ENCODE results near the gene AMZ1. TPM values are rescaled to one million over a fixed set of nuclear protein-coding genes. Genes with fewer than 3 reads are reported as not detected.

AMZ1 gene
- total RNA-seq, 1 donor: 14.2 TPM

DNA sequence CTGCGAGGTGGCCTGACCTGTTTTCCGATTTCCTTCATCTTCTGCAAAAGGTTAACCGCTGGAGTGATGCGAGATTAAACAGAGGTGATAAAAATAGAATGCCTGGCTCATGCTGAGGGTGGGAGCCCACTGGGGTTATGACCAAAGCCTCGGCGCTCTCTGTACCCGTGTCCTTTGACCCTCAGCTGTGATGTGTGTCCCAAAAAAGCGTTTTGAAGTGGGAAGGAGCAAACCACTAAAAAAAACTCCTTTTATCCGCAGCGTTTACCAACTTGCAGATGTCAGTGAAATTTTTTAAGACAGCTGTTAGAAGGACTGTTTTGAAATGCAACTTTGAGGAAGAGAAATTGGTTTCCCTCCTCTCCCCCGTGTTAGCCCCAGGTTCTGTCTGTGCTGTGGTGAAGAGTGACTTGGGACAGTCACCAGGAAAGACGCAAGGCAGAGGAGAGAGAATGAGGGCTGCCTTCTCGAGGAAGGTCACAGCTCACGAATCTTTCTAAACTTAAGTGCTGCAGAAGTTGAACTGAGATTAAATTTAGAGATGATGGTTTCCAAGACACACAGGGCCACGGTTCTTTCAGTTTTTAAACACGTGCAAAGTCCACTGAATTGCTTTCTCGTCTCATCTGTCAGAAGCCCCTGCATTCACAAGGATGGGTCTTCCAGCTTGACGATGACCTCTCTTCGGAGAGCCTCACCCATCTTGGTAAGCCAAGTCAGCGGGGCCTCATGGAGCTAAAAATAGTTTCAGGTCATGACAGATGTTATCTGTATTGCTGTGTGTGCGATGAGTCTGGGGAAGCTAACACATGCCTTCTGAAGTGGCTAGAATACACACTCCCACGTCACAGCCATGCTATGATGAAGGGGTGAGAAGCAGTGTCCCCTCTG lies 27.6 kb downstream of the AMZ1 start:
- TF ChIP-seq, protein P1, sequence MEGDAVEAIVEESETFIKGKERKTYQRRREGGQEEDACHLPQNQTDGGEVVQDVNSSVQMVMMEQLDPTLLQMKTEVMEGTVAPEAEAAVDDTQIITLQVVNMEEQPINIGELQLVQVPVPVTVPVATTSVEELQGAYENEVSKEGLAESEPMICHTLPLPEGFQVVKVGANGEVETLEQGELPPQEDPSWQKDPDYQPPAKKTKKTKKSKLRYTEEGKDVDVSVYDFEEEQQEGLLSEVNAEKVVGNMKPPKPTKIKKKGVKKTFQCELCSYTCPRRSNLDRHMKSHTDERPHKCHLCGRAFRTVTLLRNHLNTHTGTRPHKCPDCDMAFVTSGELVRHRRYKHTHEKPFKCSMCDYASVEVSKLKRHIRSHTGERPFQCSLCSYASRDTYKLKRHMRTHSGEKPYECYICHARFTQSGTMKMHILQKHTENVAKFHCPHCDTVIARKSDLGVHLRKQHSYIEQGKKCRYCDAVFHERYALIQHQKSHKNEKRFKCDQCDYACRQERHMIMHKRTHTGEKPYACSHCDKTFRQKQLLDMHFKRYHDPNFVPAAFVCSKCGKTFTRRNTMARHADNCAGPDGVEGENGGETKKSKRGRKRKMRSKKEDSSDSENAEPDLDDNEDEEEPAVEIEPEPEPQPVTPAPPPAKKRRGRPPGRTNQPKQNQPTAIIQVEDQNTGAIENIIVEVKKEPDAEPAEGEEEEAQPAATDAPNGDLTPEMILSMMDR (IDR thresholded peaks at IDR 0.05; ENCODE audit: insufficient read depth, low read depth, low read length): no peak
- H3K4me3 ChIP-seq (ENCODE audit: low read depth, low read length): no peak overlapping the region
- peak; percentile 71 for DNase-seq (ENCODE audit: low read depth)

DNA sequence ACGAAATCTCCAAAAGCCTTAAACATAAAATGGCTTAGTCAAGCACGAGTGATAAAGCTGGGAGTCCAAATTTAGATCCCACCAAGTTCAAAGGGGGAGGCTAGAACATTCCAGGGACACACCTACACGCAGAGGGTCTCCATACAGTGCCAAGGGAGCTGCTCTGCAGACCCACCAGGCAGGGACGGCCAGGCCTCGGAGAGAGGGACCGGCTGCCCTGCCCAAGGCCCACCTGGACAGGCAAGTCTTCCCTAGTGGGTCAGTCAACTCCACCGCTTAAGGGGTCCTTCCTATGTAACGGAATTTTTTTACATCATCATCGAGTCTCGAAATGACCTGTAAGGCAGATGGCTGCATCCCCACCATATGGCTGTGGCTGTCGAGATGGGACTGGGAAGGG lies 28.5 kb downstream of the AMZ1 start:
- no peak overlapping the region for H3K4me3 ChIP-seq (ENCODE audit: low read depth, low read length)
- TF ChIP-seq, protein P1 (IDR thresholded peaks at IDR 0.05; ENCODE audit: insufficient read depth, low read depth, low read length): no peak
- no peak for DNase-seq (ENCODE audit: low read depth)

DNA sequence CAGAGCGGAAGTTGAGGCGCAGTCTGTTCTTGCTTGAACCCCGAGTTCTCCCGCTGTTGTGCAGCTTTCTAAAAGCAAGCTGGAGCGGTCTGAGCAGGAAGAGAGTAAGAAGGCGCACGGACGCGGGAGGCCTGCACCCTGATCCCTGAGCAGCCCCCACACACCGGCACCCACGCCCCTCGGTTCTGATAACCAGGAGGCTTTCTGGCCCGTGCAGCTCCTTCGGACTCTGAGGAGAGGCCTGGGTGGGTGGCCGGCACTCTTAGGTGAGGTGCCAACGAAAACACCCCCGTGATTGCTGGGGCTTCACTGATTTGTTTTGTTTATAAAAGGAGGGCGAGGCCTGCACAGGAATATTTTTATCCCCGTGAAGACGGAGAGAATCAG lies 28.9 kb downstream of the AMZ1 start:
- no peak for DNase-seq (ENCODE audit: low read depth)
- no peak overlapping the region for H3K4me3 ChIP-seq (ENCODE audit: low read depth, low read length)
- TF ChIP-seq, protein P1 (IDR thresholded peaks at IDR 0.05; ENCODE audit: insufficient read depth, low read depth, low read length): no peak

DNA sequence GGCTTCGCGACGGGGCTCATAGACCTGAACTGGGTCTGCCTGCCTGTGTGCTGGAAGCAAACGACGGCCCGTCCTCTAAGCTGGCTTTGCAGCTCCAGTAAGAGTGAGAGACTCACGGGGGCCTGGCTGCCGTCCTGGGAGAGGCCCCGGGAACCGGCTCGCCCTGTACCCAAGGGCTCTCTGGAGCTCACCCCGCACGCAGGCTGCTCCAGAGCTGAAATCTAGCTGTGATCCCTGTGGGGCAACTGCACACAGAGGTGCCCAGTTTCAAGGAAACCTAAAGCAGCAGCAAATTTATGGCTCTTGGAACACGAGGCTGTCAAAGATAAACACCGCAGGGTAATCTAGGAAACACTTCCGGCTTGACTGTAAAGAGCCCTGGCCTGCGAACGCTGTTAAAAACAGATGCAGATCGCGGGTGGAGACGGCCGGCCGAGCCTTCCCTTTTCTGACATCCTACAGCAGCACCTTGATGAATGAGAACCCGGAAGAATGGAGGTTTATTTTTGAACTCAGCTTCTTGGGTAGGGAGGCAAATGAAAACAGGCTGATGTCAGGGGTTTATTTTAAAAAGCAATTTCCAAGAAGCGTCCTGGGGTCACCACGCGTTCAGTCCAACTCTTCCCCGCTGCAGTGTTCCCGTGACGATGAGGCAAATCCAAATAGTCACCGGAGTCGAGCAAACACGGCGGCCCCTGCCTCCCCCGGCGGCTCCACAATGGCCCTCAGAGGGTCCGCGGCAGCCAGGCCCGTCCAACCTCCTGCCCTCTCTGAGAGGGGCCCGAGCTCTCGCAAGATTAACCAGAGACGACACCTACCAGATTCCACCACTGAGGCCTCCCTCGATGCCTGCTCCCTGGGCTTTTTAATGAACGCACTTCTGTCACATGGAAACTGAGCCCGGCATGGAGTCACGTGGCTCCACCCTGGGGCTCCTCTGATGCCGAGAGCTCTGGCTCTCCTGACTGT lies 29.6 kb downstream of the AMZ1 start:
- TF ChIP-seq, protein P1 (IDR thresholded peaks at IDR 0.05; ENCODE audit: insufficient read depth, low read depth, low read length): no peak
- DNase-seq (ENCODE audit: low read depth): peak; percentile 94
- no peak overlapping the region for H3K4me3 ChIP-seq (ENCODE audit: low read depth, low read length)

DNA sequence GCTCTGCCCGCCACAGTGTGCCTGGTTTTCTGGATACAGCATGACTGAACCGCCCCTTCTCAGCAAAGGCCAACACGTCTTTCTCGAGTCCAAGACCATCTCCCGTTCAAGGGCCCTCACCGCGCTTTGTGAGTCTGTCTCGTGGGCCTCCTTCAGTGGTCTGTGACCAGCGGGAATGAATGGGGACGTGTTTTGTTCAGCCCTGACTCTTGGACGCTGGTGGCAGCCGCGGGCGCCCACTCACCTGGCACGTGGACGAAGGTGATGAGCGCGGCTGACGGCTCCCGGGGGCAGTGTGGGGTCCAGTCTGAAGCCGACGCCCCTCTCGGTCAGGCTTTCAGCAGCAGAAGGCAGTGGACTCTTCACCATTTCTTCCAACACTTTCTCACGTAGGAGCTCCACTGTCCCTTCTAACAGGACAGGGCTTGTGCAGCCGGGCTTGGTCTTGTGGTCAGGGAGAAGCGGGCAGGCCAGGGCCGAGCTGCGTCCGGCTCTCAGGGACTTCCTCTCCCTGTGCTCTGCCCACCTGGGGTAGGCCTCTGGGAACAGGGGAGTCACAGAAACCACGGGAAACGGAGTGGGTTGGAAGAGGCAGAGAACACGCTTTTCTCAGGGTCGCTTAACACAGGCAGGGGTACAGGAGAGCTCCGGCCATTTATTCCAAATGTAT lies 30.4 kb downstream of the AMZ1 start:
- TF ChIP-seq, protein P1 (IDR thresholded peaks at IDR 0.05; ENCODE audit: insufficient read depth, low read depth, low read length): no peak
- no peak overlapping the region for H3K4me3 ChIP-seq (ENCODE audit: low read depth, low read length)
- no peak for DNase-seq (ENCODE audit: low read depth)

DNA sequence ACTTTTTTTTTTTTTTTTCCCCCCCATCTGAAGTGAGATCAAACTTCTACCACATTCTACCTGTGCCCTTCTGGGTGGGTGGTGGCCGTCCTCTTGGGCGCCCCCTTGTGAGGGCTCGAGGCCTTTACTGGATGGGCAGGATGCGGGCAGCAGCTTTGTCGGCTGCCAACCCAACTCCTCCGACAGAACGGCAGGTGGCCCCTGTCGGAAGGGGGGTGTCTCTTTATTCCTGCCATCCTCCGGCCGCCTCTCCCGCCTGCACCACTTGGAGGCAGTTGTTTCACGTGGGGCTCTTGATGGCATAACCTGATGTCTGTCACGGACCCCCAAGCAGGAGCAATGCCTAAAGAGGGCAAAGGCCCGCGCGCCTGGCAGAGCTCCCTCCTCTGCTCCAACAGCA lies 31.0 kb downstream of the AMZ1 start:
- TF ChIP-seq, protein P1 (IDR thresholded peaks at IDR 0.05; ENCODE audit: insufficient read depth, low read depth, low read length): peak; percentile 49
- no peak for DNase-seq (ENCODE audit: low read depth)
- no peak overlapping the region for H3K4me3 ChIP-seq (ENCODE audit: low read depth, low read length)
